Sigmoid colon (tissue), 4 donors: ENCODE results near the gene CCDC24.

Experiments used
- CTCF ChIP-seq, 4 experiments: fragments of 450-650 bp in 3 of 4; fragments of 200-600 bp in 1 of 4; IDR thresholded peaks; one replicate each; pipeline ENCODE4 v1.5.1; 2016 to 2019; ENCODE audit warnings: antibody characterized with exemption in 4 of 4, mild to moderate bottlenecking in 3 of 4, moderate library complexity in 2 of 4
- EP300 ChIP-seq, 4 donors: sonication (generic); formaldehyde crosslinking; IDR thresholded peaks; one replicate each; pipeline ENCODE4 v1.6.1; 2017; ENCODE audit warnings: antibody characterized with exemption in 4 of 4
- POLR2A ChIP-seq, 2 donors: fragments of 450-650 bp; IDR thresholded peaks; one replicate each; pipeline ENCODE4 v1.6.1; 2016; ENCODE audit warnings: antibody characterized with exemption in 2 of 2, mild to moderate bottlenecking in 2 of 2, moderate library complexity in 2 of 2
- POLR2AphosphoS5 ChIP-seq, 4 donors: sonication (generic); formaldehyde crosslinking; IDR thresholded peaks; one replicate each; pipeline ENCODE4 v1.6.1; 2017; ENCODE audit warnings: antibody characterized with exemption in 4 of 4

GRCh38 chr1:43983253-43983899 lies 8.0 kb upstream of the CCDC24 start:
- no peak for TF ChIP-seq CTCF (IDR thresholded peaks at IDR 0.05)
- no peak for TF ChIP-seq POLR2A (IDR thresholded peaks at IDR 0.05)
- TF ChIP-seq POLR2AphosphoS5 (IDR thresholded peaks at IDR 0.05) = no peak
- no peak for TF ChIP-seq EP300 (IDR thresholded peaks at IDR 0.05)
